Sigmoid colon (tissue), 7 donors: ENCODE measurements around the gene EPN3. TPM values are rescaled to one million over a fixed set of nuclear protein-coding genes. Genes with fewer than 3 reads are reported as not detected.

ENCODE experiments used
- DNase-seq: peaks from one replicate; pipeline ENCODE4 v3.0.0-alpha.2; 2019
- H3K27ac ChIP-seq, 4 donors: fragments of 200-600 bp; sonication (generic); one replicate each; pipeline ENCODE4 v1.5.1; 2016 to 2019; ENCODE audit warnings: mild to moderate bottlenecking in 1 of 4
- H3K27me3 ChIP-seq, 3 donors: fragments of 200-600 bp; sonication (generic); one replicate each; pipeline ENCODE4 v1.5.1; 2019; ENCODE audit warnings: mild to moderate bottlenecking in 1 of 3
- H3K36me3 ChIP-seq, 4 donors: fragments of 200-600 bp; sonication (generic); one replicate each; pipeline ENCODE4 v1.5.1; 2016 to 2019
- H3K4me1 ChIP-seq, 4 donors: fragments of 200-600 bp; sonication (generic); one replicate each; pipeline ENCODE4 v1.5.1; 2017 to 2019
- H3K4me3 ChIP-seq, 4 donors: fragments of 200-600 bp; sonication (generic); one replicate each; pipeline ENCODE4 v1.5.1; 2017 to 2019; ENCODE audit warnings: mild to moderate bottlenecking in 2 of 4, moderate library complexity in 1 of 4
- H3K9me3 ChIP-seq, 4 donors: fragments of 200-600 bp in 3 of 4; sonication (generic) in 3 of 4; one replicate each; pipeline versions ENCODE4 v1.5.1 to v1.6.1; 2013 to 2019
- EP300 ChIP-seq, 4 donors: sonication (generic); formaldehyde crosslinking; IDR thresholded peaks; one replicate each; pipeline ENCODE4 v1.6.1; 2017; ENCODE audit warnings: antibody characterized with exemption in 4 of 4
- POLR2A ChIP-seq, 2 donors: fragments of 450-650 bp; IDR thresholded peaks; one replicate each; pipeline ENCODE4 v1.6.1; 2016; ENCODE audit warnings: antibody characterized with exemption in 2 of 2, mild to moderate bottlenecking in 2 of 2, moderate library complexity in 2 of 2
- POLR2AphosphoS5 ChIP-seq, 4 donors: sonication (generic); formaldehyde crosslinking; IDR thresholded peaks; one replicate each; pipeline ENCODE4 v1.6.1; 2017; ENCODE audit warnings: antibody characterized with exemption in 4 of 4
- WGBS, 2 donors: extraction: QIAGEN DNeasy Blood & Tissue Kit; methylation state at CpG; one replicate each; pipeline ENCODE4 v1.1.7; 2013; 5-methylcytosine and 5-hydroxymethylcytosine counted together
- intact Hi-C: fragments of 100-400 bp; cut with DNase I; formaldehyde crosslinking; loops from one replicate; pipeline ENCODE4 v1.15.1; 2023
- polyA plus RNA-seq, 3 donors: library from polyadenylated mRNA; stranded (reverse); fragments of 200-250 nt; gene quantifications; one replicate each; pipeline ENCODE4 v1.2.3, GENCODE V29; 2013
- total RNA-seq, 4 donors: library from RNA; depleted of rRNA; stranded (reverse); fragments of >200 nt; gene quantifications; one replicate each; pipeline ENCODE4 v1.1.0, GENCODE V29; 2016
- TF ChIP-seq, protein P1 (sequence below), 4 experiments: fragments of 450-650 bp in 3 of 4; fragments of 200-600 bp in 1 of 4; IDR thresholded peaks; one replicate each; pipeline ENCODE4 v1.5.1; 2016 to 2019; ENCODE audit warnings: antibody characterized with exemption in 4 of 4, mild to moderate bottlenecking in 3 of 4, moderate library complexity in 2 of 4
- donor health status: healthy with polysubstance abuse.
- donor health status: Bipolar disorder and iron deficiency.
- donor health status: healthy.

Gene EPN3
- total and polyA plus RNA-seq, 7 donors, result 23.4 to 31.7 (median 29.5) TPM; not detected in 4

GRCh38 chr17:50514388-50514787 is 18.1 kb upstream of the EPN3 start:
- no peaks in the 10 kb centered on the region for H3K9me3 ChIP-seq
- no peaks in the 10 kb centered on the region for H3K27me3 ChIP-seq
- no peak for TF ChIP-seq POLR2AphosphoS5 (IDR thresholded peaks at IDR 0.05)
- no peak for TF ChIP-seq EP300 (IDR thresholded peaks at IDR 0.05)
- TF ChIP-seq POLR2A (IDR thresholded peaks at IDR 0.05), result no peak
- TF ChIP-seq, protein P1, sequence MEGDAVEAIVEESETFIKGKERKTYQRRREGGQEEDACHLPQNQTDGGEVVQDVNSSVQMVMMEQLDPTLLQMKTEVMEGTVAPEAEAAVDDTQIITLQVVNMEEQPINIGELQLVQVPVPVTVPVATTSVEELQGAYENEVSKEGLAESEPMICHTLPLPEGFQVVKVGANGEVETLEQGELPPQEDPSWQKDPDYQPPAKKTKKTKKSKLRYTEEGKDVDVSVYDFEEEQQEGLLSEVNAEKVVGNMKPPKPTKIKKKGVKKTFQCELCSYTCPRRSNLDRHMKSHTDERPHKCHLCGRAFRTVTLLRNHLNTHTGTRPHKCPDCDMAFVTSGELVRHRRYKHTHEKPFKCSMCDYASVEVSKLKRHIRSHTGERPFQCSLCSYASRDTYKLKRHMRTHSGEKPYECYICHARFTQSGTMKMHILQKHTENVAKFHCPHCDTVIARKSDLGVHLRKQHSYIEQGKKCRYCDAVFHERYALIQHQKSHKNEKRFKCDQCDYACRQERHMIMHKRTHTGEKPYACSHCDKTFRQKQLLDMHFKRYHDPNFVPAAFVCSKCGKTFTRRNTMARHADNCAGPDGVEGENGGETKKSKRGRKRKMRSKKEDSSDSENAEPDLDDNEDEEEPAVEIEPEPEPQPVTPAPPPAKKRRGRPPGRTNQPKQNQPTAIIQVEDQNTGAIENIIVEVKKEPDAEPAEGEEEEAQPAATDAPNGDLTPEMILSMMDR (IDR thresholded peaks at IDR 0.05), result no peak
- H3K27ac ChIP-seq, result peak overlapping the region in 3 of 4 donors; percentile 6 to 58 (median 39)
- WGBS, 2 donors, result 49 to 79% methylated on average over 3 of the region's 3 CpGs
- no peak for DNase-seq
- H3K4me3 ChIP-seq, result no peak overlapping the region
- H3K36me3 ChIP-seq, result no peaks in the 10 kb centered on the region
- intact Hi-C loops, result no loop called here
- peaks cover 0 to 15% (median 11%) of the 10 kb centered on the region in 4 donors for H3K4me1 ChIP-seq

DNA sequence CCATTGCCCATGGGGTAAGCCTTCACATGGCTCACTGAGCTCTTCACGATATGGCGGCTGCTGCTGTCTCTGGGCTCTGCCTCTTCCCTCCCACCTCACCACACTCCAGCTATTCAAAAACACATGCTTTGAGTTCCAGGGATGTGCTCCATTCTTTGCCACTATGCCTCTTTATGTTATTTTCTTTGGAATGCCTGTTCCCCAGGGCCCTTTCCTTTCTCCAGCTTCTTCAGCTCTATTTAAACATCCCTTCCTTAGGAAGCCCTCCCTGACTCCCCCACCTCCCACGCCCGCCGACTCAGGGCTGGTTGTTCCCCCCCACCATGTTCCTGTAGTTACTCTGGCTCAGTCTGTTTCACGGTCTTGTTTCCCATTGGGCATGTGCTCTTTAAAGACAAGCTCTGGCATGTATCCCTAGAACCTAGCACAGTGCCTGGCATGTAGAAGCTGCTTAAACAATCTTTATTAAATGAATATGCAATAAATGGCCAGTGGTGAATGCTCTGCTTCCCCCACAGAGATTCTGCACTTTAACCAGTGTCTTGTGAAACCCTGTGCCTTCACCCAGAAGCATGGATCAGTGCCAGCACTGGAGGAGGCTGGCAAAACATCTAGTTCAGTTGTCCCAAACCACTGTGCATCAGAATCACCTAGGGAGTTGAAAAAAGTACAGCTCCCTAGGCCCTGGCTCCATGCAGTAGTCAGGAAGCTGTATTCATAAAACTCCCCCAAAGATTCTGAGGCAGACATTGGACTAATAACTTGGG is 17.4 kb upstream of the EPN3 start:
- peak; percentile 82 for DNase-seq
- Histone ChIP-seq H3K36me3 (no peaks in the 10 kb centered on the region), H3K4me3 (no peak overlapping the region), H3K9me3 (no peaks in the 10 kb centered on the region), H3K27me3 (no peaks in the 10 kb centered on the region), H3K27ac (peak overlapping the region in 3 of 4 donors; percentile 6 to 58 (median 39)), H3K4me1 (peaks cover 0 to 15% (median 11%) of the 10 kb centered on the region in 4 donors)
- WGBS, 2 donors, result 84 to 94% methylated on average over 6 of the region's 6 CpGs
- intact Hi-C loops, result no loop called here
- no peak for TF ChIP-seq POLR2AphosphoS5 (IDR thresholded peaks at IDR 0.05)

- no peaks in the 10 kb centered on the region for H3K27me3 ChIP-seq
- 68 to 84% methylated on average over 4 of the region's 4 CpGs for WGBS, 2 donors
- no peak overlapping the region for H3K4me3 ChIP-seq
- intact Hi-C loops, result no loop called here
- no peak overlapping the region for H3K27ac ChIP-seq
- H3K4me1 ChIP-seq, result peaks cover 0 to 15% (median 11%) of the 10 kb centered on the region in 4 donors
- H3K9me3 ChIP-seq, result no peaks in the 10 kb centered on the region
- TF ChIP-seq, protein P1 (IDR thresholded peaks at IDR 0.05), result no peak
- TF ChIP-seq POLR2A (IDR thresholded peaks at IDR 0.05) (no peak), POLR2AphosphoS5 (IDR thresholded peaks at IDR 0.05) (no peak), EP300 (IDR thresholded peaks at IDR 0.05) (no peak)
- no peak for DNase-seq
- H3K36me3 ChIP-seq, result no peaks in the 10 kb centered on the region
These were observed 15.5 kb upstream of the EPN3 start for GRCh38 chr17:50517011-50517410.

GRCh38 chr17:50517504-50518383 is 14.8 kb upstream of the EPN3 start:
- H3K27me3 ChIP-seq, result no peaks in the 10 kb centered on the region
- no peak overlapping the region for H3K27ac ChIP-seq
- no peaks in the 10 kb centered on the region for H3K36me3 ChIP-seq
- H3K4me3 ChIP-seq, result no peak overlapping the region
- intact Hi-C loops, result no loop called here
- TF ChIP-seq POLR2A (IDR thresholded peaks at IDR 0.05) (no peak), POLR2AphosphoS5 (IDR thresholded peaks at IDR 0.05) (no peak), EP300 (IDR thresholded peaks at IDR 0.05) (no peak)
- TF ChIP-seq, protein P1 (IDR thresholded peaks at IDR 0.05), result no peak
- 61 to 72% methylated on average over 8 of the region's 8 CpGs for WGBS, 2 donors
- H3K9me3 ChIP-seq, result no peaks in the 10 kb centered on the region
- peaks cover 0 to 15% (median 11%) of the 10 kb centered on the region in 4 donors for H3K4me1 ChIP-seq
- no peak for DNase-seq
